Activated B cell treated with CpG ODN at 0.5 μM for 24 hours (primary cell): ENCODE data around the gene CUX1. TPM values are rescaled to one million over a fixed set of nuclear protein-coding genes. Genes with fewer than 3 reads are reported as not detected.
"Not testable (repeated sequence)": the region's sequence is repeated elsewhere in the genome, so short reads cannot be mapped to it uniquely, and the experiment has no call there.

Experiments used
- ATAC-seq: fragments of 200-7000 bp; cut with Tn5 transposase; one replicate; pipeline ENCODE4 v1.10.0; 2021; ENCODE audit warnings: low read depth, mild to moderate bottlenecking, moderate library complexity
- CTCF ChIA-PET: fragments of 350-600 bp; sonication (Branson Sonifier 250); formaldehyde crosslinking; loops from one replicate; lab custom pipeline; 2021; ENCODE audit warnings: antibody characterized with exemption; lab: Charles Lee
- POLR2A ChIA-PET: fragments of 350-600 bp; sonication (Branson Sonifier 250); formaldehyde crosslinking; loops from one replicate; lab custom pipeline; 2021; ENCODE audit warnings: antibody characterized with exemption; lab: Charles Lee
- DNase-seq: peaks from one replicate; pipeline ENCODE4 v3.0.0; 2022
- H3K27ac Mint-ChIP-seq: one replicate; pipeline ENCODE4 v1.8.0; 2020; ENCODE audit warnings: mixed read lengths
- H3K27me3 Mint-ChIP-seq: one replicate; pipeline ENCODE4 v1.8.0; 2021; ENCODE audit warnings: mixed read lengths
- H3K36me3 Mint-ChIP-seq: one replicate; pipeline ENCODE4 v1.8.0; 2021; ENCODE audit warnings: low read depth, mixed read lengths
- H3K4me1 Mint-ChIP-seq: one replicate; pipeline ENCODE4 v1.8.0; 2021; ENCODE audit warnings: mixed read lengths
- H3K4me3 Mint-ChIP-seq: one replicate; pipeline ENCODE4 v1.8.0; 2020; ENCODE audit warnings: mild to moderate bottlenecking, mixed read lengths
- H3K9me3 Mint-ChIP-seq: one replicate; pipeline ENCODE4 v1.8.0; 2020; ENCODE audit warnings: mixed read lengths
- intact Hi-C: fragments of 100-400 bp; cut with micrococcal nuclease; formaldehyde crosslinking; loops from one replicate; pipeline ENCODE4 v1.15.1; 2024
- total RNA-seq: library from RNA; stranded (reverse); gene quantifications from 2 replicates; pipeline ENCODE4 v1.2.3, GENCODE V29; 2022
- TF ChIP-seq, protein P1 (sequence below): fragments of 200-600 bp; IDR thresholded peaks from one replicate; pipeline ENCODE4 v1.8.0; 2022; ENCODE audit warnings: antibody characterized with exemption, mild to moderate bottlenecking

CUX1 gene
- total RNA-seq, 1 donor from 2014 or later = 61.7 TPM

DNA sequence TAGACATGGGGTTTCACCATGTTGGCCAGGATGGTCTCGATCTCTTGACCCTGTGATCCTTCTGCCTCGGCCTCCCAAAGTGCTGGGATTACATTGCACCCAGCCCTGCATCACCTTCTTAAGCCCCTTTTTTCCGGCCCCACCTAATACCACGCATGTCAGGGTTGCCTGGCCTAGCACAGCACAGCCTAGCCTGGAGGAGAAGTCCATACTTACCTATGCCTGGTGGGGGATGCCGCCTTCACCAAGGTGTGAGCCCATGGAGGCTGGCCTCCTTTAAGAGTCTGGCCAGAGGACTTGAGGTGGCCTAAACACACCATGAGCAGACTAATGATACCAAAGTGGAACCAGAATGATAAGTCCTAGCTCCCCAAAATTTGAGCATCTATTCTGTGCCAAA is 22.0 kb upstream of the CUX1 start:
- H3K9me3 Mint-ChIP-seq = no peaks in the 10 kb centered on the region
- H3K36me3 Mint-ChIP-seq = no peaks in the 10 kb centered on the region
- DNase-seq (no peak), ATAC-seq (no peak)
- CTCF ChIA-PET = interaction anchor here (0.8 kb wide), 1 partner anchor 11 kb away, joined by 3 read pairs; no protein-coding TSS in a partner anchor
- TF ChIP-seq, protein P1, sequence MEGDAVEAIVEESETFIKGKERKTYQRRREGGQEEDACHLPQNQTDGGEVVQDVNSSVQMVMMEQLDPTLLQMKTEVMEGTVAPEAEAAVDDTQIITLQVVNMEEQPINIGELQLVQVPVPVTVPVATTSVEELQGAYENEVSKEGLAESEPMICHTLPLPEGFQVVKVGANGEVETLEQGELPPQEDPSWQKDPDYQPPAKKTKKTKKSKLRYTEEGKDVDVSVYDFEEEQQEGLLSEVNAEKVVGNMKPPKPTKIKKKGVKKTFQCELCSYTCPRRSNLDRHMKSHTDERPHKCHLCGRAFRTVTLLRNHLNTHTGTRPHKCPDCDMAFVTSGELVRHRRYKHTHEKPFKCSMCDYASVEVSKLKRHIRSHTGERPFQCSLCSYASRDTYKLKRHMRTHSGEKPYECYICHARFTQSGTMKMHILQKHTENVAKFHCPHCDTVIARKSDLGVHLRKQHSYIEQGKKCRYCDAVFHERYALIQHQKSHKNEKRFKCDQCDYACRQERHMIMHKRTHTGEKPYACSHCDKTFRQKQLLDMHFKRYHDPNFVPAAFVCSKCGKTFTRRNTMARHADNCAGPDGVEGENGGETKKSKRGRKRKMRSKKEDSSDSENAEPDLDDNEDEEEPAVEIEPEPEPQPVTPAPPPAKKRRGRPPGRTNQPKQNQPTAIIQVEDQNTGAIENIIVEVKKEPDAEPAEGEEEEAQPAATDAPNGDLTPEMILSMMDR = no peak
- H3K27ac Mint-ChIP-seq = no peak overlapping the region
- no peaks in the 10 kb centered on the region for H3K4me1 Mint-ChIP-seq
- POLR2A ChIA-PET = no interaction called here
- no peak overlapping the region for H3K4me3 Mint-ChIP-seq
- H3K27me3 Mint-ChIP-seq = peaks cover 12% of the 10 kb centered on the region
- intact Hi-C loops = no loop called here

DNA sequence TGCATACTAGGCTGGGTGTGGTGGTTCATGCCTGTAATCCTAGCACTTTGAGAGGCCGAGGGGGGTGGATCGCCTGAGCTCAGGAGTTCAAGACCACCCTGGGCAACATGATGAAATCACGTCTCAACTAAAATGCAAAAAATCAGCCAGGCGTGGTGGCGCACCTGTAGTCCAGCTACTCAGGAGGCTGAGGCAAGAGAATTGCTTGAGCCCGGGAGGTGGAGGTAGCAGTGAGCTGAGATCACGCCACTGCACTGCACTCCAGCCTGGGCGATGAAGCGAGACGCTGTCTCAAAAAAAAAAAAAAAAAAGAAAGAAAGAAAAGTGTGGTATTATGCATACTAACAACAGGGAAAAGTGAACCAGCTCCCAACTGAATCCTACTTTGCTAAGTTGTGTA is 19.3 kb upstream of the CUX1 start:
- intact Hi-C loops, H3K4me3 Mint-ChIP-seq, H3K9me3 Mint-ChIP-seq, DNase-seq, CTCF ChIA-PET, ATAC-seq, H3K36me3 Mint-ChIP-seq, H3K4me1 Mint-ChIP-seq, H3K27ac Mint-ChIP-seq, POLR2A ChIA-PET: not testable (repeated sequence)
- peaks cover 18% of the 10 kb centered on the region for H3K27me3 Mint-ChIP-seq

DNA sequence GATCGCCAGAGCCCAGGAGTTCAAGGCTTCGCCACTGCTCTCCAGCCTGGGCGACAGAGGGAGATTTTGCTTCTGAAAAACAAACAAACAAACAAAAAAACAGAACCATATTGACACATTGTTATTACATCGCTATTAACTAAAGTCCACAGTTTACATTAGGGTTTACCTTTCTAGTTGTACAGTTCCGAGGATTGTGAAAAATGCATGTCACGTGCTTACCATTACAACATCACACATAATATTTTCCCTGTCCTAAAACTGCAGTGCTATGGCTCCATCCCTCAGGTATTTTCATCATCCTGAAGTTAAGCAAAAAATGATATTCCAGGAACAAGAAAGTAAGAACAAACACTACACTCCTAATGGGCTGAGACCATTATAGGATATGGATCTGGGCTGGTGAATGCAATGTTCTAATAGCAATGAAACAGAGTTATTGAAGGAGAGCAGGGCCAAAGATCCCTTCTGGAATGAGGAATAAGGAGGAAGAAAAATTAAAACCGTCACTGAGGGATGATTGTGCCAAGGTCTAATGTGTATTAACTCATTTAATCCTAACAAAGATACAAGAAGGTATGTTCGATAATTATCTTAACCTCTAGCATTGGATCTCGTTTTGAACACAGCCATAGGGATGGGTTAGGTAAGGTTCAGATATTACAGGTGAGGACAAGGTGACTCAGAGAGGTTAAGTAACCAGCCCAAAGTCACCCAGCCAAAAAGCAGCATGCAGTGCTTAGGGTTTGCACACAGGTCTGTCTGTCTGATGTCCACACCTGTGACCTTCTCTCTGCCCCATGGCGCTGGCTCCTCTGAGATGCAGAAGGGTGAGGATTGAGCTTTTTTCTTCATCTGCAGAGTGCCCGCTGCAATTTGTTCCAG is 14.0 kb upstream of the CUX1 start:
- Mint-ChIP-seq H3K9me3 (no peaks in the 10 kb centered on the region), H3K36me3 (no peaks in the 10 kb centered on the region), H3K27me3 (peaks cover 26% of the 10 kb centered on the region), H3K27ac (no peak overlapping the region), H3K4me1 (peaks cover 14% of the 10 kb centered on the region), H3K4me3 (no peak overlapping the region)
- DNase-seq (no peak), ATAC-seq (no peak)
- ChIA-PET POLR2A (no interaction called here), CTCF (no interaction called here)
- intact Hi-C loops = no loop called here
- TF ChIP-seq, protein P1 = no peak

DNA sequence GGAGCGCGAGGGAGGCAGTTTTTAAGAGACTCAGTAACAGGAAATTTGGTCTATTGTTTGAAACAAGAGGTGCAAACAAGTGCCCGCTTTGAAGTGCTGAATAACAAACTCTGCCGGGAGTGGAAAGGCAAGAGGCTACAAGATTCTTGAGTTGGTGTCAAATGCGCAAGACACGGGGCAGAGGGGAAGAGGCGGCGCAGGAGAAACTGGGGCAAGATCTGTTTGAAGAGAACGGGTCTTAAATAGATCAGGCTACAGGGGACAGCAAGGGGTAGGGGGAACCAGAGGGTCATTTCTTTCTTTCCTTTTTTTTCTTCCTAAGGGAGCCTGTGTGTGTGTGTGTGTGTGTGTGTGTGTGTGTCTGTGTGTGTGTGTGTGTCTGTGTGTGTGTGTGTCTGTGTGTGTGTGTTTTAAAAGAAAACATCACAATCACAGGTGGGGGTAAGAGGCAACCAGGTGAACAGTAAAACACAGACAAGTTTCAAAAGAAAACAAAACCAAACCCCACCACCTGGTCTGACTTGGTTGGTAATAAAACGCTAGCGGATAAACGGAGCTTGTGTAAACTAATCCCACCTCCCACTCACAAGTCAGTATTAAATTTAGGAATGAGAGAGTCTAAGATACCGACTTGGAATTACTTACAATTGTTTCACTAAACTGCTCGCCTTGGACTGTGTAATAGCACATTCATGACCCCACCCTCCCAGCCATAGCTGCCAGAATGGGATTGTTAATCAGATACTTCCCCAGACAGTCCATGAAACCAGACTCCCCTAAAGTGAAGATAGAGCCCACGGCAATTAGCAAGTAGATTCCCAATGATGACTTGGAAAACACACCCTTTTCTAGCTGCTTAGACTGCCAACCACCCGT is 13.1 kb upstream of the CUX1 start:
- CTCF ChIA-PET = interaction anchor here (1.2 to 1.3 kb wide), 2 partner anchors 10 to 11 kb away, joined by 3 read pairs; no protein-coding TSS in a partner anchor
- intact Hi-C loops = no loop called here
- Mint-ChIP-seq H3K4me1 (peaks cover 14% of the 10 kb centered on the region), H3K9me3 (no peaks in the 10 kb centered on the region), H3K27ac (no peak overlapping the region), H3K4me3 (no peak overlapping the region), H3K36me3 (no peaks in the 10 kb centered on the region), H3K27me3 (peaks cover 25% of the 10 kb centered on the region)
- TF ChIP-seq, protein P1 = no peak
- POLR2A ChIA-PET = no interaction called here
- no peak for DNase-seq
- no peak for ATAC-seq

DNA sequence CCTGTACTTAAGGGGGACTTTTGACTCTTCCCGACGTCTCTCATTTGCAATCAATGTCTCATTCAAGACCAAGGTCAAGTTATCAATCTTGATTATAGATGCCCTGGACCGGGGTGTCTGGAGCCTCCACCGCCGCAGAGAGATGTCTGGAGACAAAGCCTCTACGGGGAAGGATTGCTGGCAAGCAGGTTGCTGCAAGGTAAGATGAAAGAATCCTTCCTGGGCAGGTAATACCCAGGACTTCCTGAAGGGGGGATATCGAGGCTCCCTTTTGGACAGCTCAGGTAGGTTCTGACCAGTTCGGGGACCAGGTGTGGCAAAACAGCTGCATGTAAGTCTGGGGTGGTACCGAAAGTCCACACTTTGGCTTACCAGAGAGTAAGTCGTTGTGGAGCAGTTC is 12.5 kb upstream of the CUX1 start:
- Mint-ChIP-seq H3K9me3 (no peaks in the 10 kb centered on the region), H3K36me3 (no peaks in the 10 kb centered on the region), H3K4me3 (no peak overlapping the region), H3K27me3 (peaks cover 24% of the 10 kb centered on the region), H3K4me1 (peaks cover 14% of the 10 kb centered on the region), H3K27ac (no peak overlapping the region)
- ATAC-seq (no peak), DNase-seq (no peak)
- intact Hi-C loops = no loop called here
- TF ChIP-seq, protein P1 = no peak
- ChIA-PET POLR2A (no interaction called here), CTCF (interaction anchor here (1.2 to 1.3 kb wide), 2 partner anchors 9 to 12 kb away, joined by 3 read pairs; no protein-coding TSS in a partner anchor)
